GM23338 (cell line): Measurements from ENCODE around the gene FOLH1.

Source experiments
- CREB1 ChIP-seq: fragments of 250-450 bp; sonication (Bioruptor Pico); IDR thresholded peaks from 2 replicates; pipeline ENCODE4 v1.5.0; 2020; ENCODE audit warnings: low read depth, mild to moderate bottlenecking, moderate library complexity
- CTCF ChIP-seq, 2 experiments: fragments of 200-600 bp in 1 of 2; sonication (generic) in 1 of 2; conservative IDR thresholded peaks; 2 replicates each; pipeline versions ENCODE4 v1.5.1 to v1.6.1; 2016 to 2017; ENCODE audit warnings: antibody characterized with exemption in 2 of 2, low read depth in 2 of 2, mild to moderate bottlenecking in 2 of 2, moderate library complexity in 1 of 2
- ETS1 ChIP-seq: IDR thresholded peaks from 2 replicates; pipeline ENCODE4 v1.6.1; 2016; ENCODE audit warnings: antibody characterized with exemption
- EZH2 ChIP-seq: fragments of 200-600 bp; sonication (generic); IDR thresholded peaks from one replicate; pipeline ENCODE4 v1.8.0; 2017; ENCODE audit warnings: antibody characterized with exemption, mild to moderate bottlenecking, low read depth; ENCODE audit not compliant: unreplicated experiment
- EZH2phosphoT487 ChIP-seq: fragments of 200-600 bp; sonication (generic); IDR thresholded peaks from one replicate; pipeline ENCODE4 v1.8.1; 2018; ENCODE audit warnings: antibody characterized with exemption; ENCODE audit not compliant: unreplicated experiment
- POLR2AphosphoS5 ChIP-seq: IDR thresholded peaks from 2 replicates; pipeline ENCODE4 v1.6.1; 2016; ENCODE audit warnings: antibody characterized with exemption, low read depth
- REST ChIP-seq: IDR thresholded peaks from one replicate; pipeline ENCODE4 v1.6.1; 2018; ENCODE audit warnings: antibody characterized with exemption; ENCODE audit not compliant: unreplicated experiment
- STAT1 ChIP-seq: IDR thresholded peaks from one replicate; pipeline ENCODE4 v1.6.1; 2016; ENCODE audit warnings: antibody characterized with exemption; ENCODE audit not compliant: unreplicated experiment

- TF ChIP-seq POLR2AphosphoS5: no peak
- TF ChIP-seq CTCF (conservative IDR thresholded peaks at IDR 0.05; ENCODE audit: low read depth in 2 of 2): no peak
- TF ChIP-seq STAT1: no peak
- no peak for TF ChIP-seq EZH2
- no peak for TF ChIP-seq CREB1 (CRISPR knock-in tag)
- no peak for TF ChIP-seq EZH2phosphoT487
- TF ChIP-seq ETS1: no peak
- TF ChIP-seq REST: no peak
Observed at GRCh38 chr11:49213026-49213560, 4.7 kb upstream of the FOLH1 start.
